GM23248 (cell line): ENCODE results near the gene BCL6. TPM values are rescaled to one million over a fixed set of nuclear protein-coding genes. Genes with fewer than 3 reads are reported as not detected.

Experiments used
- DNase-seq: peaks from one replicate; pipeline ENCODE4 v3.0.0-alpha.2; 2015
- H2AFZ ChIP-seq: fragments of 200-600 bp; sonication (generic); 2 replicates; pipeline ENCODE4 v1.6.1; 2016; ENCODE audit warnings: antibody characterized with exemption
- H3F3A ChIP-seq: fragments of 200-600 bp; sonication (generic); 2 replicates; pipeline ENCODE4 v1.6.1; 2016; ENCODE audit warnings: mild to moderate bottlenecking, antibody characterized with exemption, mixed run types; ENCODE audit not compliant: insufficient read depth
- H3K27ac ChIP-seq: fragments of 200-600 bp; sonication (generic); 2 replicates; pipeline ENCODE4 v1.5.1; 2016; ENCODE audit warnings: mild to moderate bottlenecking
- H3K27me3 ChIP-seq: fragments of 200-600 bp; sonication (generic); replicated peaks from 2 replicates; pipeline ENCODE4 v1.6.1; 2016; ENCODE audit warnings: mild to moderate bottlenecking; ENCODE audit not compliant: insufficient read depth
- H3K36me3 ChIP-seq: fragments of 200-600 bp; sonication (generic); 2 replicates; pipeline ENCODE4 v1.6.1; 2016; ENCODE audit warnings: low read depth, mild to moderate bottlenecking
- H3K4me1 ChIP-seq: fragments of 200-600 bp; sonication (generic); 2 replicates; pipeline ENCODE4 v1.6.1; 2016; ENCODE audit warnings: mild to moderate bottlenecking; ENCODE audit not compliant: insufficient read depth
- H3K4me2 ChIP-seq: fragments of 200-600 bp; sonication (generic); one replicate; pipeline ENCODE4 v1.6.1; 2016; ENCODE audit warnings: mild to moderate bottlenecking; ENCODE audit not compliant: unreplicated experiment
- H3K4me3 ChIP-seq: fragments of 200-600 bp; sonication (generic); 2 replicates; pipeline ENCODE4 v1.5.1; 2016; ENCODE audit warnings: mild to moderate bottlenecking
- H3K79me2 ChIP-seq: fragments of 200-600 bp; sonication (generic); 2 replicates; pipeline ENCODE4 v1.6.1; 2016; ENCODE audit warnings: mild to moderate bottlenecking; ENCODE audit not compliant: insufficient read depth
- H3K9ac ChIP-seq: fragments of 200-600 bp; sonication (generic); 2 replicates; pipeline ENCODE4 v1.6.1; 2016; ENCODE audit warnings: mild to moderate bottlenecking
- H3K9me2 ChIP-seq: fragments of 200-600 bp; sonication (generic); 2 replicates; pipeline ENCODE4 v1.6.1; 2016; ENCODE audit warnings: mixed run types, mild to moderate bottlenecking, moderate library complexity; ENCODE audit not compliant: insufficient read depth
- H3K9me3 ChIP-seq: fragments of 200-600 bp; sonication (generic); one replicate; pipeline ENCODE4 v1.6.1; 2017; ENCODE audit warnings: low read depth
- H4K20me1 ChIP-seq: fragments of 200-600 bp; sonication (generic); 2 replicates; pipeline ENCODE4 v1.6.0; 2016; ENCODE audit not compliant: insufficient read depth
- EZH2 ChIP-seq: fragments of 200-600 bp; sonication (generic); IDR thresholded peaks from 2 replicates; pipeline ENCODE4 v1.6.1; 2018; ENCODE audit warnings: antibody characterized with exemption, mild to moderate bottlenecking; ENCODE audit not compliant: insufficient read depth, poor library complexity, severe bottlenecking
- EZH2phosphoT487 ChIP-seq: fragments of 200-600 bp; sonication (generic); IDR thresholded peaks from 2 replicates; pipeline ENCODE4 v1.6.1; 2018; ENCODE audit warnings: antibody characterized with exemption, moderate library complexity, mild to moderate bottlenecking, low read depth; ENCODE audit not compliant: insufficient read depth
- WGBS, 2 experiments: methylation state at CpG; one replicate each; pipeline ENCODE4 v1.1.6; 2015 to 2017; ENCODE audit warnings: low lambda C conversion rate in 2 of 2, low coverage in 1 of 2; ENCODE audit errors: missing lambda C conversion rate in 2 of 2; 5-methylcytosine and 5-hydroxymethylcytosine counted together
- in situ Hi-C: fragments of 300-500 bp; cut with MboI; formaldehyde crosslinking; loops from 2 replicates; pipeline ENCODE4 v1.15.0; 2020
- polyA plus RNA-seq: library from polyadenylated mRNA; unstranded; fragments of >200 nt; fragmentation: Nextera tagmentation; extraction: Ambion mirVana; gene quantifications from 2 replicates; pipeline ENCODE4 v1.2.1, GENCODE V29; 2016
- total RNA-seq: library from RNA; depleted of rRNA; stranded (reverse); fragments of >200 nt; shearing (Covaris generic); gene quantifications from 2 replicates; pipeline ENCODE4 v1.2.3, GENCODE V29; 2014

Gene BCL6
- total and polyA plus RNA-seq, 2 experiments from 2014 or later = 8.7 to 32.3 TPM

GRCh38 chr3:187750006-187750512 lies 4.8 kb upstream of the BCL6 start:
- Histone ChIP-seq H3K9me3 (no peaks in the 10 kb centered on the region), H3K27me3 (no peaks in the 10 kb centered on the region), H3K36me3 (no peaks in the 10 kb centered on the region), H3K27ac (no peak overlapping the region), H3K9ac (no peak overlapping the region), H3K4me1 (peaks cover 12% of the 10 kb centered on the region), H3K4me2 (no peak overlapping the region), H3K9me2 (no peaks in the 10 kb centered on the region), H3K79me2 (peaks cover 7% of the 10 kb centered on the region), H3F3A (peaks cover 8% of the 10 kb centered on the region; the same call in 1 of the 2 replicates), H4K20me1 (no peaks in the 10 kb centered on the region), H3K4me3 (no peak overlapping the region), H2AFZ (no peak overlapping the region)
- in situ Hi-C loops = loop anchor here (25.0 kb wide), 1 partner anchor 212 kb away; no protein-coding TSS in a partner anchor
- WGBS, 2 experiments = 88 to 91% methylated on average over 14 of the region's 14 CpGs
- TF ChIP-seq EZH2phosphoT487 (no peak), EZH2 (no peak)
- DNase-seq = no peak

- Histone ChIP-seq H3K9me2 (no peaks in the 10 kb centered on the region), H3F3A (peaks cover 8% of the 10 kb centered on the region; the same call in 1 of the 2 replicates), H3K27ac (no peak overlapping the region), H3K27me3 (no peaks in the 10 kb centered on the region), H4K20me1 (no peaks in the 10 kb centered on the region), H3K79me2 (peaks cover 27% of the 10 kb centered on the region), H3K4me3 (no peak overlapping the region), H3K9ac (peak overlapping the region; percentile 94; the same call in 1 of the 2 replicates), H3K36me3 (no peaks in the 10 kb centered on the region), H3K4me1 (peaks cover 12% of the 10 kb centered on the region), H3K9me3 (no peaks in the 10 kb centered on the region), H3K4me2 (no peak overlapping the region), H2AFZ (no peak overlapping the region)
- WGBS, 2 experiments = 0 to 5% methylated on average over 2 of the region's 2 CpGs
- peak; percentile 81 for DNase-seq
- TF ChIP-seq EZH2 (no peak), EZH2phosphoT487 (no peak)
- in situ Hi-C loops = loop anchor here (10.0 to 25.0 kb wide), 4 partner anchors 417 to 939 kb away; no protein-coding TSS in a partner anchor
These were observed 2.8 kb upstream of the BCL6 start for GRCh38 chr3:187748050-187748481.

- Histone ChIP-seq H3K4me2 (peak overlapping the region; percentile 82), H3K9me3 (no peaks in the 10 kb centered on the region), H3K36me3 (no peaks in the 10 kb centered on the region), H3F3A (peaks cover 14% of the 10 kb centered on the region), H4K20me1 (no peaks in the 10 kb centered on the region), H3K9me2 (no peaks in the 10 kb centered on the region), H3K27me3 (no peaks in the 10 kb centered on the region), H3K4me1 (peaks cover 15% of the 10 kb centered on the region), H3K79me2 (peaks cover 33% of the 10 kb centered on the region), H3K9ac (peak overlapping the region; percentile 94), H3K27ac (peak overlapping the region; percentile 97; the same call in 1 of the 2 replicates), H3K4me3 (no peak overlapping the region), H2AFZ (peak overlapping the region; percentile 72)
- in situ Hi-C loops = loop anchor here (10.0 to 25.0 kb wide), 4 partner anchors 417 to 940 kb away; no protein-coding TSS in a partner anchor
- DNase-seq = no peak
- TF ChIP-seq EZH2phosphoT487 = no peak
- WGBS, 2 experiments = 43 to 44% methylated on average over 5 of the region's 5 CpGs
These were observed 2.2 kb upstream of the BCL6 start for GRCh38 chr3:187747506-187747905.

- peaks cover 22% of the 10 kb centered on the region for H3F3A ChIP-seq
- peaks cover 41% of the 10 kb centered on the region for H3K79me2 ChIP-seq
- H4K20me1 ChIP-seq = no peaks in the 10 kb centered on the region
- no peaks in the 10 kb centered on the region for H3K9me2 ChIP-seq
- peak overlapping the region; percentile 96 for H3K4me3 ChIP-seq
- DNase-seq = peak; percentile 64
- H3K9me3 ChIP-seq = no peaks in the 10 kb centered on the region
- H3K27ac ChIP-seq = peak overlapping the region; percentile 97
- peaks cover 19% of the 10 kb centered on the region for H3K4me1 ChIP-seq
- H3K4me2 ChIP-seq = peak overlapping the region; percentile 82
- WGBS, 2 experiments = 3 to 4% methylated on average over 9 to 10 of the region's 10 CpGs
- no peaks in the 10 kb centered on the region for H3K36me3 ChIP-seq
- no peaks in the 10 kb centered on the region for H3K27me3 ChIP-seq
- in situ Hi-C loops = loop anchor here (10.0 to 25.0 kb wide), 4 partner anchors 418 to 941 kb away; no protein-coding TSS in a partner anchor
- peak overlapping the region; percentile 92 for H2AFZ ChIP-seq
- TF ChIP-seq EZH2phosphoT487 (no peak), EZH2 (no peak)
- H3K9ac ChIP-seq = peak overlapping the region; percentile 94
These were observed 1.4 kb upstream of the BCL6 start for GRCh38 chr3:187746442-187747281.
